GM18519 (cell line): Measurements from ENCODE around the gene UQCC3.
"Not testable (repeated sequence)": the region's sequence is repeated elsewhere in the genome, so short reads cannot be mapped to it uniquely, and the experiment has no call there.

ENCODE experiments used
- ATAC-seq: cut with Tn5 transposase; IDR thresholded peaks from one replicate; pipeline ENCODE4 v1.9.1; 2021; ENCODE audit warnings: mild to moderate bottlenecking, moderate library complexity; ENCODE audit not compliant: unreplicated experiment, low FRiP score

Gene UQCC3

GRCh38 chr11:62665075-62665598 lies 6.3 kb upstream of the UQCC3 start, which contains the start of the genes C11orf98 and CSKMT:
C11orf98 (minus strand) TSS chr11:62665210; CDS start chr11:62665169, 41 bp downstream.
CSKMT (plus strand) TSS chr11:62665312; CDS start chr11:62665880, 568 bp downstream.
- peak; percentile 50 for ATAC-seq

GRCh38 chr11:62665599-62666258 lies 5.7 kb upstream of the UQCC3 start:
- no peak for ATAC-seq

GRCh38 chr11:62666259-62666926 lies 5.1 kb upstream of the UQCC3 start:
- ATAC-seq = no peak

- no peak for ATAC-seq
Observed at GRCh38 chr11:62667460-62667859, 4.0 kb upstream of the UQCC3 start.

GRCh38 chr11:62669420-62670161 lies 1.9 kb upstream of the UQCC3 start:
- no peak for ATAC-seq

GRCh38 chr11:62671236-62671607 lies 251 bp upstream of the UQCC3 start:
- no peak for ATAC-seq

- ATAC-seq = no peak
Observed at GRCh38 chr11:62673196-62673525, 1.7 kb downstream of the UQCC3 start.

- ATAC-seq = not testable (repeated sequence)
Observed at GRCh38 chr11:62675415-62675814, 3.9 kb downstream of the UQCC3 start.

- no peak for ATAC-seq
Observed at GRCh38 chr11:62676698-62677097, 5.2 kb downstream of the UQCC3 start.

- no peak for ATAC-seq
Observed at GRCh38 chr11:62677156-62677555, 5.7 kb downstream of the UQCC3 start.

GRCh38 chr11:62677714-62678113 lies 6.2 kb downstream of the UQCC3 start:
- no peak for ATAC-seq

GRCh38 chr11:62678433-62678769 lies 6.9 kb downstream of the UQCC3 start:
- no peak for ATAC-seq

GRCh38 chr11:62678770-62679696 lies 7.6 kb downstream of the UQCC3 start, which contains the start of gene UBXN1:
UBXN1 (minus strand) TSS chr11:62679073; CDS start chr11:62678923, 150 bp downstream.
- no peak for ATAC-seq

GRCh38 chr11:62680825-62681240 lies 9.4 kb downstream of the UQCC3 start:
- peak; percentile 69 for ATAC-seq

GRCh38 chr11:62682518-62682917 lies 11.0 kb downstream of the UQCC3 start:
- no peak for ATAC-seq

GRCh38 chr11:62687508-62688396 lies 16.3 kb downstream of the UQCC3 start:
- ATAC-seq = no peak

- no peak for ATAC-seq
Observed at GRCh38 chr11:62688491-62688890, 17.0 kb downstream of the UQCC3 start.

GRCh38 chr11:62689421-62690183 lies 18.1 kb downstream of the UQCC3 start, which contains the start of gene LRRN4CL:
LRRN4CL (minus strand) TSS chr11:62689530; CDS start chr11:62688508, 1,022 bp downstream.
- no peak for ATAC-seq
